HG02571 (cell line): Measurements from ENCODE around the gene DDX25.

ENCODE experiments used
- ATAC-seq: cut with Tn5 transposase; IDR thresholded peaks from one replicate; pipeline ENCODE4 v1.9.1; 2021; ENCODE audit warnings: mild to moderate bottlenecking, moderate library complexity; ENCODE audit not compliant: unreplicated experiment

DDX25 gene

DNA sequence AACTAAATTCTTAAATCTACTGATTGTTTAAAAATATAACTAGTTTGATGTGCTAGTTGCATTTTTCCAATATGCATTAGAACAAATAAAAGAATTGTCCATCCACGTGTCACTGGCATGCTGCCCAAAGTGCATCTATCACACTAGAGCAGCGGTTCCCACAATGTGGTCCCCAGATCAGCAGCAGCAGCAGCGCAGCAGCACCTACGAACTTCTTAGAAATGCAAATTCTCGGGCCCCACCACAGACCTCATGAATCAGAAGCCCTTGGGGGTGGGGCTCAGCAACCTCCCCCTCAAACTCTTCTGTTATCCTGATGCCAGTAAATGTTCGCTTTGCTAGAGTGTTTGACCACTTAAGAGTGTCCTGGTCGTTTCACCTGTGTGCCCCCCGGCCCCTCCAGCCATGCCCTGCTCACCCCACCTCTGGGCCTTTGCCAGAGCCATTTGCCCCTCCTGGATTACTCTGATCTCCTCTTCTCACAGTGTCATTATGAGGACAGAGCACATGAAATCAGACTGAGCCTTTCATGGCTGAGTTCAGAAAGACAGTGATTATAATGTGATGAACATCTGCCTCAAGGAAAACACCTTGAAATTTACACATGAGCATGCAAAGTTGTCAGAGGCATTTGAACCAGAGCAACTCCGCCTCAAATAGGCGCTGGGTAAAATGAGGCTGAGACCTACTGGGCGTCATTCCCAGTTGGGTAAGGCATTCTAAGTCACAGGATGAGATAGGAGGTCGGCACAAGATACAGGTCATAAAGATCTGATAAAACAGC, 28.9 kb downstream of the DDX25 start:
- ATAC-seq = no peak

DNA sequence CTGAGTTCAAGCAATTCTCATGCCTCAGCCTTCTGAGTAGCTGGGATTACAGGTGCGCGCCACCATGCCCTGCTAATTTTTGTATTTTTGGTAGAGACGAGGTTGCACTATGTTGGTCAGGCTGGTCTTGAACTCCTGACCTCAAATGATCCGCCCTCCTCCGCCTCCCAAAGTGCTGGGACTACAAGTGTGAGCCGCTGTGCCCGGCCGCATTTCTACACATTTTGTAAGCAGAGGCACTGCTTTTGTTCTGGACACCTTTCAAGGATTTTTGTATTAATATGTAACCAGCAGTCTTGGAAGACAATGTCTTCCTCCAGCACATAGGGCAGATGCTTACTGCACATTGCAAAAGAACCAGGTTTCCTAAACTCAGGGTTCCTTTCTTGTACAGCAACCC, 30.2 kb downstream of the DDX25 start:
- no peak for ATAC-seq

DNA sequence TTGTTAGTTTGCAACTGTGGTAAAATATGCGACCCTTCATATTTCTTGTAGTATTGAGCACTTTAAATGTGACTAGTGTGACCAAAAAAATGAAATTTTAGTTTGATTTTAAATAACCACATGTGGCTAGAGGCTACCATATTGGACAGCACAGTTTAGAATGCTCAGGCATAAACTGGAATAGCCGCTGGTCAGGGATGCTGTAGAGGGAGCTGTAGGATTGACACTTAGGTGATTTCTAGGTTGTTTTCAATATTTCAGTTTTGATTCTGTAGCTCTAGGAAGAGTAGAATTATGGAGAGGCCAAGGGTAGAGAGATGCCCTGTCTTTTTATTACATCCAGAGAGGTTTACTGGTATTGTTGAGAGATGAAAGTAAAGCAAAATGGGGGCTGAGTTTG, 30.7 kb downstream of the DDX25 start:
- no peak for ATAC-seq

DNA sequence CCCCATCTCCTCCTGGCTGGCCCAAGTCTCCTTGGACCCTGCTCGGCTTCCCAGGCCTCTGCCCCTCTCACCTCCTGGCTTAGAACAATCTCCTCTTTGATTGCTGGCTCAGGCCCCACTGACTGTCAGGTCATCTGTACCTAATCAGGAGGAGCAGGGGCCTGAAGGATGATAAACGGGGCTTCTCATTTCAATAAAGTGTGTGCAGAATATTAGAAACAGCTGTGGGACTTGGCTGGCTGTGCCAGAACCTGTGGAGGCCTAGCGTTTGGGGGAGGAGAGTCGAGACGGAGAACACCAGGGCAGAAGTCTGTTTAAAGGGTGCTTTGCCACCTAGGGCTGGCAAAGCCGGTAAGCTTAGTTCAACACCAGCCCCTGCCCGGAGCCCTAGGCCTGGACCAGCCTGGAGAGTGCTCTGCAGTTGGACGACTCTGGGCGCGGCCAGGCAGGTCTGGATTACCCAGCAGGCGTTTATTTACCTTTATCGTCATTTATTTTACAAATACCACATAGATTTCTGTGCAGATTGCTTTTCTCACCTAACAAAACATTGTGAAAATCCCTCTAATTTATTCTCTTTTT, 31.4 kb downstream of the DDX25 start:
- ATAC-seq = no peak

DNA sequence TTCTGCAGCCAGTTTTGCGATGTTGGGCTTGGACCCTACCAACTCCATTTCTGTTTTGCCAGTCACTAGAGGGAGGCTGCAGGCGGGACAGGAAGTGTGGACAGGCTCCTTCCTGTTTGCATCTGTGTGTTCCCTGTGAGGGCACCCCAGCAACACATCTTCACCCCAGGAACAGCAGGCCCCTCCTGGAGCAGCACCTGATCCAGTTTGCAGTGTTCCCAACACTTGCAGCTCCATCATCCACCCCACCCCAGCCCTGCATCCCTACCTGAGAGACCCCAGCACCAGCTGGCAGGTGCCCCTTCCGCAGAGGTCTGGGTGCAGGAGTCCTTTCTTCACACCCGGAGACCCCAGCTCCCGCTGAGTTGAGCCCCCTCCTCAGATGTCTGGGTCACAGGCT, 34.1 kb downstream of the DDX25 start:
- ATAC-seq = no peak

DNA sequence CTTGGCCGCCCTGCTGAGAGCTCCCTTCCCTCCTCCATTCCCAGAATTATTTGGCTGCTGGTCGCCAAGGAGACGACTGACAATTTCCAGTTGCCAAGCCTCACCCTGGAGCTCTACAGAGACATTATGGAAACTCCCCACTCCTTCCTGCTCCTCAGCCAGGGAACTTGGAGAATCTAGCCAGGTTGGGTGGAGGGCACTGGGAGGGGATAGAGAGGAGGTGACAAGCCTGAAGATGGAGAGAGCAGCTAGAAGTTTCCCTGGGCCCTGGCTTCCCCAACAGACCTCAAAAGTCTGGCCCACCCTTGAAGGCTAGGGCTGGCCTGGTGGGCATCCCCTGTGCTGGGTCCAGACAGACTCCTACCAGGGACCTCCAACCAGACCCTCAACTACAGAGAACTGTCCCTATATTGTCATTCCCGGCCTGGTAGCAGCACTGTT, 34.8 kb downstream of the DDX25 start:
- ATAC-seq = no peak

DNA sequence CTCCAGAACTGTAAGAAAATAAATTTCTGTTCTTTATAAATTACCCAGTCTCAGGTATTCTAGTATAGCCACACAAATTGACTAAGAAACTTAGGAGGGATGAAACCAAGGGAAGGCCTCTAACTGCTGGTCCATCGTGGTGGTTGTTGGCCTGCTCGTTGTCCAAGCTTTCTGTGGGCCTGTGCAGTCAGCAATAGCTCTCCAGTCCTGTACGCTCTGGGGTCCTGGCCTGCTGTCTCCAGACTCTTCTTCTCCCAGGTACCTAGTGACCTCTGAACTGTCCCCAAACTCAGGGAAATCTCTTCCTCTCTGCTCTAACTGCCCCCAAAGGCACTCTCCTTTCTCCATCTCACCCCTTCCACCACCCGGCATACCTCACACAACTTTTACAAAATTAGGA, 35.8 kb downstream of the DDX25 start:
- no peak for ATAC-seq

DNA sequence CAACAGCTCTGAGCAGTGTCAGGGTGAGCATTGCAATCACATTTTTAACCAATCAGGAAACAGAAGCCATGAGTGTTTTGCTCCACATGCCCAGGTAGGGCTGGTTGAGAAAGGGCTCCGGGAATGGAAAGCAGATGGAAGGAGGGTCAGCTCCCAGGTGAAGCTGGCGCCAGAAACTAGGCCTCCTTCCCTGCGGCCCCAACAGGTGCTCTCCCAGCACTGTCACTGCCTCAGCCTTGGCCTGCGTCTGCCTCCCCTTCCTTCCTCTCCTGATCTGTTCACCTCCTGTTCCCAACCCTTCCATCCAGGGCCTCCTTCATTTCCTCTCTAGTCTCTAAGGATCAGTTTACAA, 36.9 kb downstream of the DDX25 start:
- no peak for ATAC-seq

DNA sequence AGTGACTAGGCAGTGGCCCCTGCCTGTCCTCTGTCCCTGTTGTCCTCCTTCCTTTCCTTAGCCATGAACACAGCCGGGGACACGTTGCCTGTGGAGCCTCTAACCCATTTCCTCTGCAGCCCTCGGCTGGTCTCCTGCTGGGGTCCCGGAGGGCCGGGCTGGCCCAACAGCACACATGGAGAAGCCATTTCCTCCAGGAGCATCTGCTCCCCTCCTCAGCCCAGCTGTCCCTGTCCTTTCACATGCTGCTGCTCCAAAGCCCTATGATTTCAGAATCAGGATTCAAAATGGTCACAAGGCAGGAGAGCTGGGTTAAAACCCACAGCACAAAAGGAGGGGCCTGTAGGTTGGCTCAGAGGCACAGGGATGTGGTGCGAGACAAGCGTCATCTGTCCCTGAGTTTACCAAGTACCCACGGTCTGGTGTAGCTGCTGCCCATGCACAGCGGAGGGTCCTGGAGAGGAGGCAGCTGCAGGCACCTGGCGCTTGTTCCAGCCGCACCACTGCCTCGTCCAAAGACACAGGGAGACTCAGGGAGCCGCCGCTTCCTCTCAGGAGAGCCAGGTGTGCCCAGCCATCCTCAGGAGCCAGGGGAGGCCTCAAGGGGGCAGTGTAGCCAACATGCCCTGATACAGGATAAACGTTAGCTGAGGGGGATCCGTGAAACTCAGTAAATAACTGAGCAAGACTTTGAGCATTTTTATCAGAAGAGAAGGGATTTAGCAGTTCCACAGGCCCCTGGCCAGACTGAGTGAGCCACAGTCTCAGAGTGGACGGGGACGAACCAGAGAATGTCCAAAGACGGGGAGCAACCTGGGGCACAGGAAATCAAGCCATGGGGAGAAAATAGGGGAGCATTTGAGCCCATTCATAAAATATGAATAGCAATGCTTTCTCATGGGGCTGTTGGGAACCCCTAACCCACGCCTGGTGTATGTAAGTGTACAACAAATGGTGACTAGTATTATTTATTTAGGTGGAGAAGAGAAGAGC, 37.6 kb downstream of the DDX25 start:
- ATAC-seq = no peak

DNA sequence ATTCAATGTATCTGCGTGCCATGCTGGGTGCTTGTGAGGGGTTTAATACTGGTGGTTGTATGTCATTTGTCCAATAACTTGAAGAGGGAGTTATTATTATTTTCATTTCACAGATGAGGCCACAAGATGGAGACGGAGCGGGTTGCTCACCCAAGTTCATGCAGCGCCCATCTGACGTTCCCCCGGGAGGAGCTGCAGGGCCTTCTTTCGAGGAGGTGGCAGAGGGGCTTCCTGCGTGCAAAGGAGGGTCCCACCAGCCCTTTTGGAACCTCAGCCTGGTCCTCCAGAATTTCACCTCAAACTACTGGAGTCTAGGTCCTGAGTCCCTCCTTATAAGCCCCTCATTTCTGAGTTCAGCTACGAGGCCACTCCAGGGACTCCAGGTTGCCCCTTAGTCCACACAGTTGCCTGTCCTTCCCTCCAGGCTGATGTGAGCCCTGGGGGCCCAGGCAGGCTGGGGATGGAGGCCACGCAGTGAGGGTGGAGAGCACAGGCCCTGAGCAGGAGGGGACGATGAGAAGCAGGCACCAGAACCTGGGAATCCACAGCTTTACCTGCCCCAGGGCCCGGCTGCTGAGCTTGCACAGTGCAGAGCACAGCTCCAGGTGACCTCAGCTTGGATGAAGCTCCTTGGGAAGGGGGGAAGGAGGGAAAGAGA, 38.6 kb downstream of the DDX25 start:
- no peak for ATAC-seq

DNA sequence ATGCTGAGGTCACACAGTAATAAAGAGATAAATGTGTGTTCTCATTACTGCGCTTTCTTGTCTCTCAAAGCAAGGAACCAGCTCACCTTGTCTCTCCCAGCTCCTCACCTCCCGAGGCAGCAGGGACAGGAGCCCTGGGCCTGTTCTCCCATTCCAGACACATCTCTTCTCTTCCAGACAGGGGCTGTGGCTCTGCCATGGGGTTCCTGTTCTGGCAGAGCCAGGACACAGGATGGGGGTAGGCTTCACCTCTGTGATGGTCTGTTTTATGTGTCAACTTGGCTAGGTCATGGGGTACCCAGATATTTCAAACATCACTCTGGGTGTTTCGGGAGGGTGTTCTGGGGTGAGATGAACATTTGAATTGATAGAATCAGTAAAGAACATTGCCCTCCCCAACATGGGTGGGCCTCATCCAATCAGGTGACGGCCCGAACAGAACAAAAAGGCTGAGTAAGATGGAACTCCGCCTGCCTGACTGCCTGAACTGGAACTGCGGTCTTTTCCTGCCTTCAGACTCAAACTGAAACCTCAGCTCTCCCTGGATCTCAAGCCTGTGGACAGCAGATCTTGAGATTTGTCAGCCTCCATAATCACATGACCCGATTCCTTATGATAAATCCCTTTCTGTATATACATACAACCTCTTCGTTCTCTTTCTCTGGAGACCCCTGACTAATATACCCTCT, 39.5 kb downstream of the DDX25 start:
- ATAC-seq = no peak

DNA sequence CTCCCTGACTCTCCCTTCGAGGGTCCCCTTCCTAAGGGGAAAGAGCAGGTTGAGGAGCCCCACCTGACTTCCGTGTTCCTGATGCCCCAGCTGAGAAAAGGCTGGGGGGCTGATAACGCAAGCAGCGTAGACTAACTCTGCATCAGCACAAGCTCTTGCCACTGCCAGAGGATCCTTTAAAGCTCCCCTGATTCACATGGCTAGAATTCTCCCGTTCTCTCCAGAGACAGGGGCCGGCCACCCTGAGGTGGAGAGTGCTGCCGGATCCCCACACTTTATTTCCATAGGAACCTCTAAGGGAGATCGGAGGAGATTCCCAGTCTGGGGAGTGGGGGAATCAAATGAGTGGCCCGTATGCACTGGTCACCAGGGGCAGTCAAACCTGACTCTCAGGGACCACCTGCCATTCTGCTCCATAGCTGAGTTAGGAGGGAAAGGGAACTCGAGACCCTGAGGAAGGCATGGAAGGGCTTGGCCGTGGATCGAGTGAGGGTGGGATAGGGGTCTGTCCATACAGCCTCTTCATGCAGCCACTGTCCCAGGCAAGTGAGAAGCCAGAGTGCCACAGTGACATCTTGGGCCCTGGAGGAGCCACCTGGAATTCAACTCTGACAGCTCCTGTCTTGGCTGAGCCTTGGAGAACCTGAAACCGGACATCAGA, 40.2 kb downstream of the DDX25 start:
- no peak for ATAC-seq

DNA sequence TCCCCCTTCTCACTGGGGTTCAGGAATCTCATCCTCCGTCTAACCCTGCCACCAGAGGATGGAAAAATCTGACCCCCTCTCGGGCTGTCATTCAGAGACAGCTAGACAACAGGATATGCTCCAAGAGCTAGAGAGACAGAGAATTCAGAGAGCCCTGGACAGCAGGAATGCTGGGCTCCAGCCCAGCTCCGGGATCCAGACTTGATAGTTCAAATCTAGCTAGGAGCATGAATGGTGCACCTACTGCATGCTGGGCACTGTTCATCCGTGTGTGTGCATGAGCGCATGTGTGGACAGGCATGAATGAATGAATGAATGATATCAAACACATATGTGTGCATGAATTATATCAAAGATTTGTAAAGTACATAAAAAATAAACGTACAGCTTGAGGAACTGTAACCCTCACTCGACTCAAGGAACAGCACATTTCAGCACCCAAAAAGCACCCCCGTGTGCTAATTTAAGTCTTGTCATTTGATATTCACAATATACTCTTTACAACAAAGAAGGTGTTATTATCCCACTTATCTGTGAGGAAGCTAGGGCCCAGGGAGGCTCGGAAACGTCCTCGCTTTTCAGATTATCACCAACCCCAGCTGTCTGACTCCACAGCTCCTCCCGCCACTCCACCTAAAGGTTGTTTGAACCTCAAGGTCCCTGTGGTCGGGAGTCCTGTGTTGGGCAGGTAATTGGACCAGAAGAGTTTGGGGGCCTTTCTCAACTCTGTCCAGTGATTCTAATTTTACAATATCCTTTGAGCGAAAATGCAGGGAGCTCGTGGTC, 40.9 kb downstream of the DDX25 start:
- no peak for ATAC-seq

DNA sequence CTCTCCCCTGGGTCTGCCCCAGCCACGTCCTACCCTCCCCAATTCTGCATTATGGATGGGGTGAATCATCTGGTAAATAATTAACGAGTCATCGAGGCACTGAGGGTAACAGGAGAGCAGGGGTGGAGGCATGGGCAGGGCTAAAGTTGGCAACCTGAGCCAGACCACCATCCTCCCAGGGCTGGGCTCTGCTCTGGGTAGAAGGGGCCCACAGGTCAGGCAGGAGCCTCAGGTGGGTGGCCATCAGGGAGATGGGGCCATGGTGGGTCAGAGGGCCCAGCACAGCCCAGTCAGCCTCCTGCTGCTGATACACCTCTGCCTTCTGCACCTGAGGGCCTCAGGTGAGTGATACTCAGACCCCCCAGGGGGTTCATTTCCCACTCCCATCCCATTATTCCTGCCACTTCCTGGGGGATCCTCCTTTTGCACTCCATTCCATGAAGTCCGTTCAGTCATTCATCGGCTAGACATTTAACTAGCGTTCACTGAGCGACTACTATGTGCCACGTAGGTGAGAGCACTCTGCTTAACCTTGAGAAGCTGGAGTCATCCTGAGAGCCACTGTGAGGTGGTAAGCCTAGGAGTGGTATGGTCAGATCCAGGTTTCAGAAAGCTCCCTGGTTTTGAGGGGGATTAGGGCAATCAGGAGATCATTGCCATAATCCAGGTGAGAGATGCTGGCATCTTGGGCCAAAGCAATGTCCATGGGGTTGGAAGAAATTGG, 41.7 kb downstream of the DDX25 start, which contains the start of gene VSIG10L2:
VSIG10L2 (plus strand) TSS at position 248 of the 724 bp plus-strand sequence; CDS start at position 260, 12 bp downstream.
- ATAC-seq = no peak

DNA sequence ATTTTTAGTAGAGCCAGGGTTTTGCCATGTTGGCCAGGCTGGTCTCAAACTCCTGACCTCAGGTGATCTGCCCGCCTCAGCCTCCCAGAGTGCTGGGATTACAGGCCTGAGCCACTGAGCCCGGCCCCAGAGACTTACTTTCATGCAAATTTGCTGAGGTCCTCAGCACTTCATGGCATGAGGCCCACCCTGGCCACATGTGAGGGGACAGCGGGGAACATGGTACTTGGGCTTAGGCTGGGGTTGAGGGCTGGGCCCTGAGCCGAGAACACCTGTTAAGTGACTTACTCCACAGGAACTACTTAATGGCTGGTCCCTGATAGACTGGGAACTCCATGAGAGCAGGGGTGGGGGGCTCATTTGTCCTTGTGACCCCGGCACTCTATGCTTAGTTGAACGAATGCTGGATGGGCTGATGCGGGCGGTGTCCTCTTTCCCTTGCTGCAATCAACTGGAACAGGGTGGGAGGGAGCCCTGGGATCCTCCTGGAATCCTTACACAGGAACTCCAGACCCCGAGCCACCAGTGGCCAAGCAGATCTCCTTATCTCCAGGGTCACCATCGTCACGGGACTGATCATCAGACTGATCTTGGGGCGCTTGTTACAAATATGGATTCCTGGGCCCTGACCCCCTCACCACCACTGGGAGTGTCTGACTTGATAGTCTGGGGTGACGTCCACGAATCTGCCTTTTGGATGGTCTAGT, 42.6 kb downstream of the DDX25 start:
- ATAC-seq = no peak

DNA sequence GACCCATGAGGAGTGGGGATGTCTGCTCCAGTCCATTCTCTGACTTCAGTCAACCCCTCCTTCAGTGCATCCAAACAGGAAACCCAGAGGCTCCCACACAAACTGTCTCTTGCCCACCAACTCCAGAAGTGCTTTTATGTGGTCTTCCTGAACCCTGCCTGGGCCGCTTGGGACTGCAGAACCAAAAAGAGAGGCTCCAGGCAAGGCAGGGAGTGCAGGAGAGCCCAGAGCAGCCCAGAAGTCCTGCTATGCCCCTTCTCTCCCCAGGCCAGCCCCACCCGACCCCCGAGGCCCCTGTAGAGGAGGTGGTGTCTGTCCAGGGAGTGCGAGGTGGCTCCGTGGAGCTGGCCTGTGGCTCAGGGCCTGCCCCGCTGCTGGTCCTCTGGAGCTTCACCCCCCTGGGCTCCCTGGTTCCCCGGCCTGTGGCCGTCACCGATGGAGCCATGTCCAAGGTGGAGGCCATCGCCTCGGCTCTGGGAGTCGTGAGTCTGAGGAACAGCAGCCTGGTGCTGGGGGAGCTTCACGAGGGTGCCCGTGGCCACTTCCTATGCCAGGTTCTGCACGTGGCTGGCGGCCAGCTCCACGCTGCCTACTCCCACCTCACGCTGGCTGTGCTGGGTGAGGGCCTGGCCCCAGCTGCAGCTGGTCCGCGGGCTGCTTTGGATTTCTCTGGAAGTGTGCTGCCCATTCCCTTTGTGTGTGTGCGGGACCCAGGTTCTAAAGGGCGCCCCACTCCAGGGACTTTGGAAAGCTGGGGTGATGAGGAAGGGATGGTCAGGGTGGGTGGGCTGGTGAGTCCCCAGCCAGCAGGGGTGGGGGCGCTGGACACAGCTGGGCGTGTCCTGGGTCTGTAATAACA, 43.3 kb downstream of the DDX25 start:
- no peak for ATAC-seq
